HCT116 (cell line): ENCODE measurements around the gene MLLT3. TPM values are rescaled to one million over a fixed set of nuclear protein-coding genes. Genes with fewer than 3 reads are reported as not detected.

ENCODE experiments used
- ATAC-seq: fragments of 200-7000 bp; cut with Tn5 transposase; 2 replicates; pipeline ENCODE4 v1.9.1; 2020; ENCODE audit warnings: mild to moderate bottlenecking, moderate library complexity
- BruUV-seq: library from RNA; stranded (reverse); fragments of 400-500 nt; replicated peaks from 2 replicates; lab custom pipeline; 2021; lab: Mats Ljungman, UMichigan
- CTCF ChIA-PET: fragments of 300-600 bp; sonication (Branson Sonifier 250); formaldehyde crosslinking; loops from one replicate; lab custom pipeline; 2021; ENCODE audit warnings: antibody characterized with exemption; lab: Charles Lee
- POLR2A ChIA-PET: fragments of 300-600, 350-600 bp; sonication (Branson Sonifier 250); formaldehyde crosslinking; loops from one replicate; lab custom pipeline; 2021; ENCODE audit warnings: antibody characterized with exemption; lab: Charles Lee
- RAD21 ChIA-PET, 2 experiments: fragments of 300-600 bp; sonication (Branson Sonifier 250); formaldehyde crosslinking; loops; one replicate each; lab custom pipeline; 2023; ENCODE audit warnings: low total read pairs in 2 of 2; ENCODE audit not compliant: uncharacterized antibody in 2 of 2, unreplicated experiment in 2 of 2, low non-redundant PET in 1 of 2; lab: Charles Lee
- DNase-seq: peaks from one replicate; pipeline ENCODE4 v3.0.0-alpha.2; 2010; ENCODE audit warnings: low read depth, low spot score
- H2AFZ ChIP-seq: fragments of 200-600 bp; shearing (Covaris generic), sonication (generic); 2 replicates; pipeline ENCODE4 v1.6.1; 2017; ENCODE audit warnings: low read depth, mixed run types, mixed read lengths, antibody characterized with exemption, low read length; ENCODE audit not compliant: poor library complexity, severe bottlenecking
- H3K27ac ChIP-seq: 2 replicates; pipeline ENCODE4 v1.5.1; 2012; ENCODE audit warnings: low read depth, low read length
- H3K27me3 ChIP-seq: fragments of 200-600 bp; sonication (generic); 2 replicates; pipeline ENCODE4 v1.6.1; 2016; ENCODE audit warnings: mixed run types, low read length, mixed read lengths; ENCODE audit not compliant: insufficient read depth
- H3K36me3 ChIP-seq, 2 experiments: fragments of 200-500 bp in 1 of 2; fragments of 200-600 bp in 1 of 2; sonication (Bioruptor generic) in 1 of 2; sonication (generic) in 1 of 2; 2 replicates each; pipeline versions ENCODE4 v1.5.1 to v1.6.1; 2014 to 2016; ENCODE audit warnings: low read length in 2 of 2, inconsistent platforms in 1 of 2, mixed read lengths in 1 of 2, mixed run types in 1 of 2; ENCODE audit not compliant: insufficient read depth in 2 of 2, control insufficient read depth in 1 of 2
- H3K4me1 ChIP-seq, 2 experiments: fragments of 200-600 bp in 1 of 2; sonication (generic) in 1 of 2; 2 replicates each; pipeline versions ENCODE4 v1.5.1 to v1.6.1; 2012 to 2017; ENCODE audit warnings: low read length in 2 of 2, inconsistent platforms in 1 of 2, mild to moderate bottlenecking in 1 of 2, mixed read lengths in 1 of 2, mixed run types in 1 of 2, moderate library complexity in 1 of 2; ENCODE audit not compliant: insufficient read depth in 2 of 2, control insufficient read depth in 1 of 2
- H3K4me2 ChIP-seq: fragments of 200-600 bp; sonication (generic); 2 replicates; pipeline ENCODE4 v1.6.1; 2017; ENCODE audit warnings: mixed run types, low read length, mixed read lengths
- H3K4me3 ChIP-seq, 2 experiments: fragments of 200-600 bp in 1 of 2; sonication (generic) in 1 of 2; replicated peaks in 1 of 2; 2 replicates each; pipeline ENCODE4 v1.5.1; 2011 to 2016; ENCODE audit warnings: low read length in 2 of 2, control low read depth in 1 of 2, low read depth in 1 of 2, mild to moderate bottlenecking in 1 of 2, mixed read lengths in 1 of 2, mixed run types in 1 of 2
- H3K79me2 ChIP-seq: fragments of 200-600 bp; sonication (generic); 2 replicates; pipeline ENCODE4 v1.6.1; 2017; ENCODE audit warnings: mild to moderate bottlenecking, mixed run types, low read length, moderate library complexity, mixed read lengths; ENCODE audit not compliant: insufficient read depth
- H3K9ac ChIP-seq: fragments of 200-600 bp; sonication (generic); 2 replicates; pipeline ENCODE4 v1.6.1; 2016; ENCODE audit warnings: low read length, mixed read lengths
- H3K9me2 ChIP-seq: fragments of 200-600 bp; sonication (generic), shearing (Covaris generic); 2 replicates; pipeline ENCODE4 v1.6.1; 2017; ENCODE audit warnings: mixed run types, mild to moderate bottlenecking, moderate library complexity; ENCODE audit not compliant: insufficient read depth
- H3K9me3 ChIP-seq, 2 experiments: fragments of 200-500 bp in 1 of 2; fragments of 200-600 bp in 1 of 2; sonication (Bioruptor generic) in 1 of 2; sonication (generic) in 1 of 2; 2 replicates each; pipeline ENCODE4 v1.6.1; 2014 to 2017; ENCODE audit warnings: low read length in 2 of 2, mixed read lengths in 2 of 2, inconsistent platforms in 1 of 2, low read depth in 1 of 2, mild to moderate bottlenecking in 1 of 2, mixed run types in 1 of 2, moderate library complexity in 1 of 2; ENCODE audit not compliant: control insufficient read depth in 1 of 2, insufficient read depth in 1 of 2
- H4K20me1 ChIP-seq: fragments of 200-600 bp; sonication (generic), shearing (Covaris generic); 2 replicates; pipeline ENCODE4 v1.6.1; 2017; ENCODE audit warnings: mixed run types, mild to moderate bottlenecking, moderate library complexity; ENCODE audit not compliant: insufficient read depth
- CEBPB ChIP-seq: IDR thresholded peaks from 2 replicates; pipeline ENCODE4 v1.6.1; 2012; ENCODE audit warnings: low read depth
- ELF1 ChIP-seq: IDR thresholded peaks from 2 replicates; pipeline ENCODE4 v1.6.1; 2012; ENCODE audit warnings: low read depth, borderline replicate concordance
- EZH2 ChIP-seq: fragments of 200-600 bp; sonication (generic); IDR thresholded peaks from 2 replicates; pipeline ENCODE4 v1.6.1; 2017; ENCODE audit warnings: antibody characterized with exemption, mixed run types
- RAD21 ChIP-seq: IDR thresholded peaks from 2 replicates; pipeline ENCODE4 v1.6.1; 2012; ENCODE audit warnings: low read depth, mild to moderate bottlenecking
- SIN3A ChIP-seq: IDR thresholded peaks from 2 replicates; pipeline ENCODE4 v1.6.1; 2012; ENCODE audit warnings: low read depth
- ZFX ChIP-seq: fragments of 450-650 bp; IDR thresholded peaks from 2 replicates; pipeline ENCODE4 v1.6.1; 2017
- intact Hi-C: fragments of 100-400 bp; cut with micrococcal nuclease; formaldehyde crosslinking; loops from 2 replicates; pipeline ENCODE4 v1.10.0; 2022
- total RNA-seq: library from RNA; stranded (reverse); gene quantifications from one replicate; pipeline ENCODE4 v1.2.1, GENCODE V29; 2021; ENCODE audit not compliant: unreplicated experiment
- TF ChIP-seq, protein P1 (sequence below): IDR thresholded peaks from 2 replicates; pipeline ENCODE4 v1.6.1; 2012
- TF ChIP-seq, protein P2 (sequence below): IDR thresholded peaks from 2 replicates; pipeline ENCODE4 v1.6.1; 2012; ENCODE audit warnings: low read depth

Gene MLLT3
- total RNA-seq, 1 experiment from 2014 or later: 4.3 TPM

GRCh38 chr9:20570087-20570486 lies 52.2 kb downstream of the MLLT3 start:
- Histone ChIP-seq H3K4me3 (no peak overlapping the region), H3K4me1 (no peaks in the 10 kb centered on the region), H3K27me3 (peaks cover 8% of the 10 kb centered on the region; the same call in 1 of the 2 replicates), H3K79me2 (no peaks in the 10 kb centered on the region), H3K36me3 (no peaks in the 10 kb centered on the region), H2AFZ (no peak overlapping the region), H3K27ac (no peak overlapping the region), H4K20me1 (no peaks in the 10 kb centered on the region), H3K4me2 (no peak overlapping the region), H3K9me3 (no peaks in the 10 kb centered on the region), H3K9ac (no peak overlapping the region), H3K9me2 (no peaks in the 10 kb centered on the region)
- ChIA-PET RAD21 (no interaction called here), CTCF (interaction anchor here (1.3 kb wide), 1 partner anchor 45 kb away, joined by 3 read pairs; no protein-coding TSS in a partner anchor), POLR2A (no interaction called here)
- no TSS peak for BruUV-seq
- ATAC-seq (no peak), DNase-seq (no peak)
- TF ChIP-seq RAD21 (no peak), CEBPB (no peak), EZH2 (no peak), SIN3A (no peak), ELF1 (no peak), ZFX (no peak)
- TF ChIP-seq, protein P1, sequence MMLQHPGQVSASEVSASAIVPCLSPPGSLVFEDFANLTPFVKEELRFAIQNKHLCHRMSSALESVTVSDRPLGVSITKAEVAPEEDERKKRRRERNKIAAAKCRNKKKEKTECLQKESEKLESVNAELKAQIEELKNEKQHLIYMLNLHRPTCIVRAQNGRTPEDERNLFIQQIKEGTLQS: no peak
- TF ChIP-seq, protein P2, sequence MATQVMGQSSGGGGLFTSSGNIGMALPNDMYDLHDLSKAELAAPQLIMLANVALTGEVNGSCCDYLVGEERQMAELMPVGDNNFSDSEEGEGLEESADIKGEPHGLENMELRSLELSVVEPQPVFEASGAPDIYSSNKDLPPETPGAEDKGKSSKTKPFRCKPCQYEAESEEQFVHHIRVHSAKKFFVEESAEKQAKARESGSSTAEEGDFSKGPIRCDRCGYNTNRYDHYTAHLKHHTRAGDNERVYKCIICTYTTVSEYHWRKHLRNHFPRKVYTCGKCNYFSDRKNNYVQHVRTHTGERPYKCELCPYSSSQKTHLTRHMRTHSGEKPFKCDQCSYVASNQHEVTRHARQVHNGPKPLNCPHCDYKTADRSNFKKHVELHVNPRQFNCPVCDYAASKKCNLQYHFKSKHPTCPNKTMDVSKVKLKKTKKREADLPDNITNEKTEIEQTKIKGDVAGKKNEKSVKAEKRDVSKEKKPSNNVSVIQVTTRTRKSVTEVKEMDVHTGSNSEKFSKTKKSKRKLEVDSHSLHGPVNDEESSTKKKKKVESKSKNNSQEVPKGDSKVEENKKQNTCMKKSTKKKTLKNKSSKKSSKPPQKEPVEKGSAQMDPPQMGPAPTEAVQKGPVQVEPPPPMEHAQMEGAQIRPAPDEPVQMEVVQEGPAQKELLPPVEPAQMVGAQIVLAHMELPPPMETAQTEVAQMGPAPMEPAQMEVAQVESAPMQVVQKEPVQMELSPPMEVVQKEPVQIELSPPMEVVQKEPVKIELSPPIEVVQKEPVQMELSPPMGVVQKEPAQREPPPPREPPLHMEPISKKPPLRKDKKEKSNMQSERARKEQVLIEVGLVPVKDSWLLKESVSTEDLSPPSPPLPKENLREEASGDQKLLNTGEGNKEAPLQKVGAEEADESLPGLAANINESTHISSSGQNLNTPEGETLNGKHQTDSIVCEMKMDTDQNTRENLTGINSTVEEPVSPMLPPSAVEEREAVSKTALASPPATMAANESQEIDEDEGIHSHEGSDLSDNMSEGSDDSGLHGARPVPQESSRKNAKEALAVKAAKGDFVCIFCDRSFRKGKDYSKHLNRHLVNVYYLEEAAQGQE: no peak
- intact Hi-C loops: no loop called here
